Right cardiac atrium (tissue), 5 donors: ENCODE data around the gene NSD2. TPM values are rescaled to one million over a fixed set of nuclear protein-coding genes. Genes with fewer than 3 reads are reported as not detected.

Source experiments
- ATAC-seq, 2 donors: fragments of 200-7000 bp; cut with Tn5 transposase; one replicate each; pipeline versions ENCODE4 v1.8.0 to v1.9.1; 2020; ENCODE audit warnings: moderate library complexity in 2 of 2, mild to moderate bottlenecking in 1 of 2
- DNase-seq, 3 donors: peaks; one replicate each; pipeline ENCODE4 v3.0.0-alpha.2; 2020
- H3K27ac ChIP-seq: one replicate; pipeline ENCODE4 v1.5.1; 2013; ENCODE audit warnings: mild to moderate bottlenecking, low read length, control low read depth, moderate library complexity
- H3K27me3 ChIP-seq: one replicate; pipeline ENCODE4 v1.6.1; 2013; ENCODE audit not compliant: control insufficient read depth, insufficient read depth
- H3K4me1 ChIP-seq: one replicate; pipeline ENCODE4 v1.6.1; 2013; ENCODE audit warnings: low read length; ENCODE audit not compliant: control insufficient read depth, insufficient read depth
- H3K4me3 ChIP-seq: one replicate; pipeline ENCODE4 v1.5.1; 2013; ENCODE audit warnings: low read length, control low read depth
- H3K9me3 ChIP-seq: one replicate; pipeline ENCODE4 v1.6.1; 2013; ENCODE audit warnings: low read length; ENCODE audit not compliant: control insufficient read depth
- WGBS: extraction: QIAGEN DNeasy Blood & Tissue Kit; methylation state at CpG from one replicate; pipeline ENCODE4 v1.1.7; 2013; 5-methylcytosine and 5-hydroxymethylcytosine counted together
- intact Hi-C, 4 donors: fragments of 100-400 bp; cut with DNase I; formaldehyde crosslinking; loops; one replicate each; pipeline versions ENCODE4 v1.11.0 to v1.14.0; 2022 to 2023
- polyA plus RNA-seq: library from polyadenylated mRNA; stranded (reverse); fragments of 200-250 nt; gene quantifications from one replicate; pipeline ENCODE4 v1.2.3, GENCODE V29; 2013
- total RNA-seq, 4 donors: library from RNA; stranded (reverse); fragmentation: NEBNext Ultra II Directional; extraction: Animal tissue kit (Norgen Biotek cat#: 25700); gene quantifications; one replicate each; pipeline ENCODE4 v1.2.1, GENCODE V29; 2021
- donor health status: healthy with polysubstance abuse.
- donor health status: DM: no; HTN: yes; CAD: no.
- donor health status: DM: no; HTN: no; CAD: no.
- donor health status: DM: no; HTN: yes; CAD: no; lungs with severe emphysema.
- donor health status: DM: yes; HTN: yes; CAD: no.

NSD2 gene
- total and polyA plus RNA-seq, 5 donors: 10.8 to 52.0 (median 44.6) TPM

GRCh38 chr4:1856071-1856942, 14.9 kb upstream of the NSD2 start, which contains the start of gene LETM1:
Gene LETM1 (minus strand): TSS chr4:1856156. CDS start chr4:1855950, 206 bp downstream.
- Histone ChIP-seq H3K4me3 (peak within 1 kb of the TSS; percentile 58), H3K27me3 (no peaks in the 10 kb centered on the region), H3K27ac (peak within 1 kb of the TSS; percentile 47), H3K9me3 (no peaks in the 10 kb centered on the region), H3K4me1 (peaks cover 7% of the 10 kb centered on the region)
- peak; percentile 97 to 98 for ATAC-seq
- peak; percentile 96 to 99 (median 98) for DNase-seq
- under 1% methylated on average over 107 of the region's 107 CpGs for WGBS
- intact Hi-C loops: no loop called here

DNA sequence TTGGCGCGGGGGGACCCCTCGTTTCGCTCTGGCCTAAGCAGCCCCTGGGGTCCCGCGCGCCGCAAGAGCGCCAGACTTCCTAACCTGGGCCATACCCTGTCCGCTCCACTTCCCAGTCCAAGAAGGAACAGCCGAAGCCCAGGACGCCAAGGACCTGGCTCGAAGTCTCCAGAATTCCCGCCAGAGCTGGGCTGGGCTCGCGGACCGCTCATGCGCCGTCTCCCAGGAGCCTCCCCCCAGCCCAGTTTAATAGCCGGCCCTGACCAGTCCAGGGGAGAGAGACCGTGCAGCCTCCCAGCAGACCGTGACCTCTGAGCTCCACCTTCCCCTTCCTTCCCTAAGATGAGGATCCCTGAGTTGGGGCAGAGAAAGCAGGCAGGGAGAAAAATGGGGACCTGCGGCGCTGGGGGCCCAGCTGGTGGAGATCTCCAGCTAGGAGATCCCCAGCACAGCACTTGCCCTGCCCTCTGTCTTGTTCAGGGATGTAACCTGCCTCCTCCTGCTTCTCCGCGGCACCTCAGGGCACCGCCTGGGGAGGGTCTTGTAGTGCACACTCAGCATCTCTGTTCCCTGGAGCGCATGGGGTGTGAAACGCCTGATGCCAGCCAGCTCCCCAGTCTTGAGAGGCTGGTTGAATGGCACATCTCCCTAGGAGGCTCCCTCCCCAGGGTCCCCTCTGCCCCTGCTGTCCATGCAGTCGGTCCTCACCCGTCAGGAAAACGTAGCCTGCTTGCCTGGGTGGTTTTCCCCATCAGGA, 14.1 kb upstream of the NSD2 start:
- no peaks in the 10 kb centered on the region for H3K9me3 ChIP-seq
- no peaks in the 10 kb centered on the region for H3K27me3 ChIP-seq
- ATAC-seq (peak; percentile 32 to 34), DNase-seq (peak; percentile 55 to 80 (median 79))
- H3K27ac ChIP-seq: peak overlapping the region; percentile 21
- WGBS: 21% methylated on average over 32 of the region's 32 CpGs
- intact Hi-C loops: no loop called here
- H3K4me1 ChIP-seq: peaks cover 6% of the 10 kb centered on the region
- peak overlapping the region; percentile 58 for H3K4me3 ChIP-seq

DNA sequence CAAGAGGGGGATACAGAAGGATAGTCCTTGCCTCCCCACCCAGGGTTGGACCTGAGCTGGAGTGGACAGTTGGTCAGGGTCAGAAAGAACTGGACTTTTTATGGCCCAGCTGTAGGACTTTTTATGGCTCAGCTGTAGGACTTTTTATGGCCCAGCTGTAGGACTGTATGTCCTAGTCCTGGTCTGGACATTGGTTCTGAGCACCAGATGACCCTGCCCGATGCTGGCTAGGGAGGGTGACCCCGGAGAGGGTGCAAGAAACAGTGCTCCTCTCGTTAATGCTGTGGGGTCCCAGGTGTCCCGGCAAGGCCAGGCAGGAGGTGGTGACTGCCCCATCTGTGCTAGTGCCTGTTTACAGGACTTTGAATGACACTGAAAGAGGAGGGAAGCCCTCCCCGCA, 13.3 kb upstream of the NSD2 start:
- Histone ChIP-seq H3K4me1 (peaks cover 5% of the 10 kb centered on the region), H3K27ac (no peak overlapping the region), H3K4me3 (no peak overlapping the region), H3K27me3 (no peaks in the 10 kb centered on the region), H3K9me3 (no peaks in the 10 kb centered on the region)
- intact Hi-C loops: no loop called here
- ATAC-seq (no peak), DNase-seq (no peak)
- 85% methylated on average over 5 of the region's 5 CpGs for WGBS

- intact Hi-C loops: no loop called here
- H3K27me3 ChIP-seq: no peaks in the 10 kb centered on the region
- WGBS: 78% methylated on average over 1 of the region's 1 CpG
Observed at GRCh38 chr4:1859389-1859753, 11.8 kb upstream of the NSD2 start.

GRCh38 chr4:1862055-1862911, 8.9 kb upstream of the NSD2 start:
- no peak overlapping the region for H3K4me3 ChIP-seq

More at GRCh38 chr4:1859389-1859753, 11.8 kb upstream of the NSD2 start:
- no peak overlapping the region for H3K4me3 ChIP-seq
- ATAC-seq (no peak), DNase-seq (no peak)
- H3K27ac ChIP-seq: no peak overlapping the region
- H3K4me1 ChIP-seq: peaks cover 5% of the 10 kb centered on the region
- no peaks in the 10 kb centered on the region for H3K9me3 ChIP-seq

GRCh38 chr4:1862961-1863296, 8.3 kb upstream of the NSD2 start:
- Histone ChIP-seq H3K4me1 (no peaks in the 10 kb centered on the region), H3K4me3 (no peak overlapping the region), H3K27ac (no peak overlapping the region), H3K9me3 (no peaks in the 10 kb centered on the region), H3K27me3 (no peaks in the 10 kb centered on the region)
- 77% methylated on average over 14 of the region's 14 CpGs for WGBS
- no peak for ATAC-seq
- DNase-seq: no peak
- intact Hi-C loops: no loop called here

More at GRCh38 chr4:1862055-1862911, 8.9 kb upstream of the NSD2 start:
- WGBS: 26% methylated on average over 45 of the region's 45 CpGs
- ATAC-seq (no peak), DNase-seq (peak in 1 of 3 donors; percentile 49)
- H3K4me1 ChIP-seq: peaks cover 3% of the 10 kb centered on the region
- no peaks in the 10 kb centered on the region for H3K27me3 ChIP-seq
- H3K27ac ChIP-seq: no peak overlapping the region
- intact Hi-C loops: no loop called here
- no peaks in the 10 kb centered on the region for H3K9me3 ChIP-seq

DNA sequence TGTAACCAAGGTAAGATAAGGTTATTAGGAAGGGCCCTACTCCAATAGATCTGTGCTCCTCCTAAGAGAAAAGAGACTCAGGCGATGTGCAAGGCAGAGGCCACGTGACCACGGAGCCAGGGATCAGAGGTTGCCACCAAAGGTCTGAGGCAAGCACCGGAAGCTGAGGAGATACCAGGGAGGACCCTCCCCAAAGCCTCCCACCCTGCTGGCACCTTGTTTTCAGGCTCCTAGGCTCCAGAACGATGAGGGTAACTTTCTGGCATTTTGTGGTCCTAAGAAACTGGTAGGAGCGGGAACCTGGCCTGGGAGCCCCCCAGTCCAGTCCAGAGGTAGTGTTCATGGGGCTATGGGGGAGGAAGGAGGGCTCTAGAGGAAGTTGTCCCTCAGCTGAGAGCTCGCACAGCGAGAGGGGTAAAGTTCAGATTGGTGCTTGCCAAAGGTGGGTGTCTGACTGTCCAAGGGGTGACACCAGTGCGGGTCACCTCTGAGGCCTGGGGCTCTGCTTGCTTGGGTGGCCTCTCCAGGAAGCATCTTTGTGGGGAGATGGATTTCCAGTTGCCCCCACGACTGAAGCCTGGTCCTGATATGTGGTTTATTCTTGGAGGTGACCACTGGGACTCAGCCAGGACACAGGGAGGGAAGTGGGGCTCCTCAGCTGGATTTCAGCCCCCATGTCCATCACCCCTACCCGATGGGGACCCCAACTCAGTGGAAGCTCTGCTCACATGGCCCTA, 7.7 kb upstream of the NSD2 start:
- H3K27ac ChIP-seq: no peak overlapping the region
- intact Hi-C loops: no loop called here
- no peaks in the 10 kb centered on the region for H3K9me3 ChIP-seq
- H3K27me3 ChIP-seq: no peaks in the 10 kb centered on the region
- no peaks in the 10 kb centered on the region for H3K4me1 ChIP-seq
- DNase-seq: no peak
- H3K4me3 ChIP-seq: no peak overlapping the region
- WGBS: 86% methylated on average over 11 of the region's 11 CpGs
- no peak for ATAC-seq

GRCh38 chr4:1864076-1865008, 6.9 kb upstream of the NSD2 start:
- intact Hi-C loops: no loop called here
- 81% methylated on average over 17 of the region's 17 CpGs for WGBS
- Histone ChIP-seq H3K4me1 (no peaks in the 10 kb centered on the region), H3K27ac (no peak overlapping the region), H3K9me3 (no peaks in the 10 kb centered on the region), H3K4me3 (no peak overlapping the region), H3K27me3 (no peaks in the 10 kb centered on the region)
- DNase-seq (peak in 1 of 3 donors; percentile 49), ATAC-seq (no peak)

DNA sequence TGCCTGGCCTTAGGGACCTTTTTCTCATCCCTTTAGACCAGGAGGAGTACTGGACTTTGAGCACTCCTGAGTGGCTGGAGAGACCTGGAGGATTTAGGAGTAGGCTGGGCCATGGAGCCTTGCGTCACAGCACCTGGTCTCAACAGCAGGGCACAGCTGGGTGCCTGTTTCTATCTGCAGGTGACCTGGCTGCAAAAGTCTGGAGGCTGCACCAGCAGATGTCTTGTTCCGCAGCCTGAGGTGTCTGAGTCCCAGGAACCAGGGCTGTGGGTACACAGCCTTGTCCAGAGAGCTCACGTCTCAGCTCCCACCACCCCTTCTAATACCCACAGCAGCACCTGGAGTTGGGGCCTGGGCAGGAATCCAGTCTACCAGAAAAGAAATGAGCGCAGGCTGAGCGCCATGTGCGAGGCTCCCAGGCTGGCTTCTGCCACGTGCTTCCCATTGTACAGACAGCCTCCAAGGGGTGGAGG, 5.0 kb upstream of the NSD2 start:
- no peaks in the 10 kb centered on the region for H3K27me3 ChIP-seq
- DNase-seq: no peak
- 81% methylated on average over 7 of the region's 7 CpGs for WGBS
- H3K4me1 ChIP-seq: peaks cover 4% of the 10 kb centered on the region
- H3K9me3 ChIP-seq: no peaks in the 10 kb centered on the region
- H3K4me3 ChIP-seq: no peak overlapping the region
- intact Hi-C loops: no loop called here
- no peak overlapping the region for H3K27ac ChIP-seq
- no peak for ATAC-seq
